ENCODE results near the gene CACFD1.
A peak's percentile ranks its signal among the peaks of the same experiment; 100 is the strongest.

The CACFD1 gene

DNA sequence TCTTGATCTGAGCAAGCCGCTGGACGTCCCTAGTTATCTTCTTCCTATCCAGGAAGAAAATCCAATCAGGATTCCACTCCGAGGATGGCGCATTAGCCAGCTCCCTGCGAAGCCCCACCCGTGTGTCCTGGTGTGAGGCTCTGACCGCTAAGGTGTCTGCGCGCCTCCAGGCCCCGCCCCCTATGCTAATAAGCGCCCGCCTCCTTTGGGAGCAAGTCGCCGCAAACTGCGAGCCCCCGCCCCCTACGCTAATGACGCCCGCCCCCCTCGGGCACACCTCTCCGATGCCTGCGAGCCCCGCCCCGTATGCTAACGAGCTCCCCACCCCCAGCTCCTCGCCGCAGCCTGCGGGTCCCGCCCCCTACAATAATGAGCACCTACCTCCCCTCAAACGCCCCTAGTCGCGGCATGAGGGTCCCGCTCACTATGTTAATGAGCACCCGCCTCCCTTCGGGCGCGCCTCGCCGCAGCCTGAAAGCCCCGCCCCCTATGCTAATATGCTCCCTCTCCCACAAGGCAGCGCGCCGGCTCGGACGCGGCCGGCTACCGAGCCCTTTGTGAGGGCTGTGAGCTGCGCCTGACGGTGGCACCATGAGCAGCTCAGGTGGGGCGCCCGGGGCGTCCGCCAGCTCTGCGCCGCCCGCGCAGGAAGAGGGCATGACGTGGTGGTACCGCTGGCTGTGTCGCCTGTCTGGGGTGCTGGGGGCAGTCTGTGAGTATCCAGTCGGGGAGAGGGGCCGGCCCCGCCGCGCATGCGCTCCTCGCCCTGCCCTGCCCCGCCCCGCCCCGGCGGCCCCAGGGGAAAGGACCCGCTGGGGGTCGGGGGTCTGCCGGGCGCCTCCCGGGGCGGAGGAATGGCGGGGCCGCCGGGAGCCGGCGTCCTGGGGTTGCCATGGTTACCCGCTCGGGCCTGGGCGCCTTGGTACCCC is at the start of gene CACFD1:
TSS of gene CACFD1 (plus strand) at position 503 of the 929 bp plus-strand sequence. CDS start at position 592, 89 bp downstream.
- peak; percentile 94 for DNase-seq

DNA sequence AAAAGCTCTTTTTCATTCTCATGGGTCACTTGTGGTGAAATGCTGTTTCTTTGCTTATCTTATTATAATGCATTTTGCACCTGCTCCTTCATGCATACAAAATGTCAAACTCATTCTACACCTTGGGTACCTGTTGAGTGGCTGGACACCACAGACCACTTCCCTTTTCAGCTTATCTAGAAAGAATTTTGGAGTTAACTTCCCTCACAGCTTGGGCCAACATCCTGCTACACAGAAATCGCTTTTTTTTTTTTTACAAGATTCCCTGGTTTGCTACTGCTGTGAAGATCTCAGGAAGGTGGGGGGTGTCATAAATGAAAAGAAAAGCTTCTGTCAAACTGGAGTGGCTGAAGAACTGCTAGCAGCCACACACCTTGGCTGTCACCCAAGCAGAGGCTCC is 44.6 kb upstream of the CACFD1 start:
- DNase-seq = no peak

DNA sequence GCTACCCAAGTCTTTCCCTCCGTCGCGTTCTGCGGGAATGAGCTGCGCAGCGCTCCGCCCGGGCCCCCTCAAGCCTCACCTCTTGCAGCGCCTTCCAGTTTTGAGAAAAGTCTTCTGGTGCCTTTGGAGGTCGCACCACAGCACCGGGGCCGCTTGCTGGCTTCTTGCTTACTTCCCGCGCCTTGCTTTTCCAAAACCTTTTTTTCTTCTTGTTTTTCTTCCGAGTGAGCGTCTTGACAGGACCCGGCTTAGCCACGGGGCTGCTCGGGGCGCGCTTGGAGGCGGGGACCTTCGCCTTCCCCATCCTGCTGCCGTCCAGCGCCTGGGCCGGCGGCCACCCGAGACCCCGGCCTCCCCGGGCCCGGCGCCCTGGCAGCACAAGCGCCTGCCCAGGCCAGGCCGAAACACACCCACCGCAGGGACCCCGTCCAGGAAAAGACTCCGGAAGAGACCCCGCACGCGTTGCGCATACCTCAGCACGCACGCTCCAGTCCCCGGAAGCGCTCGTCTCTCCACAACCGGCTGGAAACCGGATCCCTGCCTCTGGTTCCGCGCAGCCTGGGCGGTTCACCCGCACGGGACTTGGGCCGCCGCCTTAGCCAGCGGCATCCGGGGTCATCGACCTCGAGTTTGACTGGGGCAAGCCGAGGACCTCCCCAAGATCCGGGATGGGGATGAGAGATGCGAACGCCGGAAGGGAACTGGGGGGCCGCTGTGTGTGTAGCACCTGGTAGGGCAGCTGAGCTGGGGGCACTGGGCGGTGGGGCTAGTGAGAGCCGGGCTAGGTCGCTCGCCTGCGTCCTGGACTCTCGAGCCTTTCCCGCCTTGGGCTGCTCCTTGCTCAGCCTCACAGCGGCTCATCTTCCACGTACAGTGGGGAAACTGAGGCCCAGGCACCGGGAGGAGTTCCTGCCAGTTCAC is 42.0 kb upstream of the CACFD1 start, which contains the start of gene REXO4:
TSS of gene REXO4 (minus strand) at position 470 of the 921 bp plus-strand sequence. CDS start at position 304, 166 bp downstream.
- DNase-seq = peak; percentile 84

DNA sequence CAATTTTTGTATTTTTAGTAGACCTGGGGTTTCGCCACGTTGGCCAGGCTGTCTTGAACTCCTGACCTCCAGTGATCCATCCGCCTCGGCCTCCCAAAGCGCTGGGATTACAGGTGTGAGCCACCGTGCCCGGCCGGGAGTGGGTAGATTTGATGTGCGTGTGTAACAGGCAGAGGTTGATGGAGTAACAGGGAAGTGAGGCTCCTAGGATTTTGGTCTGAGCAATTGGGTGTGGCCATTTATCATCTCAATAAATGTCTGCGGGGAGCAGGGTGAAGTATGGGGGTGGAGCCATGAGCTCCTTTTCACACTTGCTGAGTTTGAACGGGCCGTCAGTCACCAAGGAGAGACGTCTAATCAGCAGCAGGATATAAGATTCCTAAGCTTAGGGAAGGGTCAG is 40.8 kb upstream of the CACFD1 start:
- no peak for DNase-seq

DNA sequence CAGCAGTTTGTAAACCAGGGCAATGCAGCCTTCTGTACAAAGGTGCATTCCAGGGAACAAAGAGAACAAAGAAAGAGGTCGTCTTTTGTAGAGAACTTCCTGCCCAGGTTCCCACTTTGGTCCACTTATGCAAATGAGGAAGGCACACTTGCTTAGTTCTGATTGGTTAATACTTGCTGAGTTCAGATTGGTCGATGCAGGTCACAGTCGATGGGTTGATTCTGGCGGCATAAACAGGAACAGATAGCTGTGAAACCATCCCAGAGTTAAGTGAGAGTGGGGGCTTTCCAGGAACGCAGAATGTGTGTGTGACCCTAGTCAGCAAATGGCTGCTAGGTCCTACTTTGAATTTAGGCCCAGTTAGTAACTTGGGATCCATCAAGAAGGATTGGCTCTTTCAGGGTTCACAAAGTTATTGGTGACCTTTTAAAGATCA is 39.4 kb upstream of the CACFD1 start:
- peak; percentile 70 for DNase-seq

DNA sequence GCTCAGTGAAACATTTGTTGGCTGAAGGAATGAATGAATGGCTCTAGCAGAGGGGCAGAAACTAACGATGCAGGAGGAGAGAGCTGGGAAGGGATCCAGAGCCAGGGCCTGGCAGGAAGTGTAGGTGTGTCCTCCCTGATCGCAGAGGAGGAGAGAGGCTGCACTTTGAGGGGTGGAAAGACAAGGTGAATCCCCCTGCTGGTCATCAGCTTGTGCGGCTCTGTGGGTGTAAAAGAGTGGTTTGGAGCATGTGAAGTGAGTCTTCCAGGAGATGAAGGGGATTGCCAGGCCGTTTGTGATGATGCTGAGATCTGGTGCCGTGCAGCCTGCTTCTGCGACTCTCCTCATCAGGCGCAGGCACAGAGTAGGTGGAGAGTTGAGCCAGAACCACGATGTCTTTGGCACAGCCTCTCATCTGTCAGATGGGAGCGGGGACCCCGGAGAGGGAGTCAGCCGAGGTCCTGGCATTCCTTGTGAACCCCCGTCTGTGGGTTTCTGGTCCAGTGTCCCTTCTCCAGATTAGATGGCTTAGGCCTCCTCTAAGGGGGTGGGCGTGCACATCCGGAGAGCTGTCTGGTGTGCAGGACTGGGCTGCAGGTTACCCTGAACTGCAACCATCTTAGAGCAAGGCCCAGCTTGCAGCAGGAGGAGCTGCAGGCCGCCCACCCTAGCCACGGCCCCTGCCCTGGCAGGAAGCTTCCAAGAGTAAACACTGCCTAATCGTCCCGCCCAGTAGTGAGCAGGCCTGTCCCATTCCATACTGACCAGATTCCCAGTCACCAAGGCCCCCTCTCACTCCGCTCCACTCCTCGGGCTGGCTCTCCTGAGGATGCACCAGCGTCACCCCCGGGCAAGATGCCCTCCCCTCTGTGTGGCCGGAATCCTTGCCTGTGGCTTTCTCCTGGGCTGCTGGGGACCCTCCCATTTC is 37.9 kb upstream of the CACFD1 start, which contains the start of gene ADAMTS13:
TSS of gene ADAMTS13 (plus strand) at position 753 of the 928 bp plus-strand sequence. CDS start at position 830, 77 bp downstream.
- DNase-seq = no peak

DNA sequence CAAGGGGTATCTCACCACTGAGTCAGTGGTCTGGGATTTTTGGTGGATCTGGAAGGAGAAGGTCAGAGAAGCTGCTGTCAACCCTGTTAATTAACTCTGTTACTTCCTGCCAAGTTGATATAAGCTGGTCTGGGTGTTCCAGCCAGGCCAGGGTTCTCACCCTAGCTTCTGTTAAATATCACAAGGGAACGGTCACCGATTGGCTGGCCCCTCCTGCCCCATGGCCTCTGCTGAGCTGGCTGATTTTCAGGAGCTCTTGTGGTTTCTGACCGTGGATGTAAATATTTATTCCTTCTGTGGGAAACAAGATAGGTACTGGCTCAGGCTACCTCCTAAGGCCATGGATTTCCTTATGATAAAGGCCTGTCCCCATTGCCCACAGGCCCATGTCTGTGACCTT is 36.6 kb upstream of the CACFD1 start:
- no peak for DNase-seq

DNA sequence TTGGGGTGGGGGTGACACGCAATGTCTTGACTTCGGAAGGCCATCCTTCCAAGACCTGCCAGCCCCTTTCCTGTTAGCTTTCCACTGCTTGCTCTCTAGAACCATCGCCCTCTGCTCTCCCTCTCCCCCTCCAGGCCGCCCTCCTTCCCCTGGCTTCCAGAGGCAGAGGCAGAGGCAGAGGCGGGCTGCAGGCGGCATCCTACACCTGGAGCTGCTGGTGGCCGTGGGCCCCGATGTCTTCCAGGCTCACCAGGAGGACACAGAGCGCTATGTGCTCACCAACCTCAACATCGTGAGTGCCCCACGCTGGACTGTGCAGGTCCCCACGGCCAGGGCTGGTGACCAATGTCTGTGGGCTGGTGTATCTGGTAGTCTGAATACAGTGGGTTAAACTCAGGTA is 35.6 kb upstream of the CACFD1 start:
- no peak for DNase-seq

DNA sequence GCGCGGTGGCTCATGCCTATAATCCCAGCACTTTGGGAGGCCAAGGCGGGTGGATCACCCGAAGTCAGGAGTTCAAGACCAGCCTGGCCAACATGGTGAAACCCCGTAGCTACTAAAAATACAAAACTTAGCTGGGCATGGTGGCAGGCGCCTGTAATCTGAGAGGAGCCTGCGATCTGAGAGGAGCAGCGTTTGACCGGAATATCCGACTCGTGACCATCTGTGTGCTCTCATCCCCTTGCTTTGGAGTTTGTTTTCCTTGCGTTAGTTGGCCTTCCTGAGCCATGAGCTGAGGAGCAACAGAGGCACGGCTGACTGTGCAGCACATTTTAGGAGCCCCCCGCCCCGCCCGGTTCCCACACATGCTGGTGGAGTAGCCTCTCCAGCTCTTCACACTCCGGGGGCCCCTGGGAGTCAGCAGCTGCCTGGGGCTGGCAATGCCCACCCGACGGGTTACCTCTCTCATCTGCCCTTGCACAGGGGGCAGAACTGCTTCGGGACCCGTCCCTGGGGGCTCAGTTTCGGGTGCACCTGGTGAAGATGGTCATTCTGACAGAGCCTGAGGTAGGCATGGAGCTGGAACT is 34.6 kb upstream of the CACFD1 start:
- no peak for DNase-seq

DNA sequence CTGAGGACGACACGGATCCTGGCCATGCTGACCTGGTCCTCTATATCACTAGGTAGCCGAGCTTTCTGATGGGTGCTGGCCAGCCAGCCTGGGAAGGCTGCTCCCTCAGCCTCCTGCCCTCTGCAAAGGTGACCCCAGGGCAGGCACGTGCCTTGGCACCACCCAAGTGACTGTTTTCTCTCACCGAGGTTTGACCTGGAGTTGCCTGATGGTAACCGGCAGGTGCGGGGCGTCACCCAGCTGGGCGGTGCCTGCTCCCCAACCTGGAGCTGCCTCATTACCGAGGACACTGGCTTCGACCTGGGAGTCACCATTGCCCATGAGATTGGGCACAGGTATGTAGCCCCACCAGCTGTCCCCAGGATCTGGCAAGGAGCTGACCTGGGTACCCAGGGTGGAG is 33.8 kb upstream of the CACFD1 start:
- no peak for DNase-seq

DNA sequence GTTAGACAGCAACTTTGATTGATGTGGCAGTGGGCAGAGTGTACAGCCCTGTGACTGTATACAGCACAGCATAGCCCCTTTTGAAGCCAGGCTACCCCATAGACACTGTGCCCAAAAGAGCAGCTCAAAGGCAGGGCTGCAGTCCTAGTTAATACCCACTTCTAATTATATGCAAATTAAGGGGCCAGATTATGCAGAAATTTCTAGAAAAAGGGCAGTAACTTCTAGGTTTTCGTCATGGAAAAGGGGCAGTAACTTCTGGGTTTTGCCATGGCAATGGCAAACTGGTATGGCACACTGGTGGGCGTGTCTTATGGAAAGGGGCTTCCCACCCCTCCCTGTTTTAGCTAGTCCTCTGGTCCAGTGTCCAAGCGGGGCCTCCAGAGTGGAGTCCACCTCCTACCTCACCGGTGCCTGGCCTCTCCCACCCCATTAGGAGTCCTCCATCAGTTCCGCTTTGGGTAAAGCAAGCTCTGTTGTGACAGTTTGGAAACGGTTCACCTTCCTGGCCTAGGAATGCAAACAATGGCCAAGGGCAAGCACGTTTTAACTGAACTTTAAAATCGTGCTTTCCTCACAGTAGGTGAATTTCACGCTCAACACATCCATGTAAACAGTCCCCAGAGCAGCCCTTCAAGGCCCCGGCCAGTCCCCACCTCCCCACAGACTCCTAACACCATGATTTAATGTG is 32.0 kb upstream of the CACFD1 start:
- DNase-seq = no peak

DNA sequence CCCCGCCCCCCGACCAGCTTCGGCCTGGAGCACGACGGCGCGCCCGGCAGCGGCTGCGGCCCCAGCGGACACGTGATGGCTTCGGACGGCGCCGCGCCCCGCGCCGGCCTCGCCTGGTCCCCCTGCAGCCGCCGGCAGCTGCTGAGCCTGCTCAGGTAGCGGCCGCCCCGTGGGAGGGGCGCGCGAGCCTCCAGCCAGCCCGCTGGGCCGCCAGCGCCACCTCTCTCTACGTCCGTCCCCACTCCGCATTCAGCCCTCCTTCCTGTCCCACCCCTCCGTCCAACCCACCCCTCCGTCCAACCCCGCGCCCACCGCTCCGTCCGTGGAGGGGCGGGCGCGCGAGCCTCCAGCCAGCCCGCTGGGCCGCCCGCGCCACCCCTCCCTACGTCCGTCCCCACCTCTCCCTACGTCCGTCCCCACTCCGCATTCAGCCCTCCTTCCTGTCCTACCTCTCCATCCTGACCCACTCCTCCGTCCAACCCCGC is 31.1 kb upstream of the CACFD1 start:
- no peak for DNase-seq

DNA sequence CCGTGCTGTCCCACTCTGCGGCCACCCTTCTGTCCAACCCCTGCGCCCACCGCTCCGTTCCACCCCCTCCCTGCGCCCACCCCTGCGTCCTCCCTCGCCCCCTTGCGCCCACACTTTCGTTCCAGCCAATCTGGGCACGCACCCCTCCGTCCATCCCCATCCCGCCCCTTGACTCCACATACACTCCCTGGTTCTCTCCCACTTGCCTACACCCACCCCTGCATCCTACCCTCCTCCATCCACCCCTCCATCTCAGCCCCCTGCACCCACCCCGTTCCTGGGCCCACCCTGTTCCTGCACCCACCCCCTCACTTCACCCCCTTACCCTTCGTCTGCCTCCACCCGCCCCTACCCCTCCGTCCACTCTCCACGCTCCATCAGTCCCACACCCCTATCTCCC is 30.6 kb upstream of the CACFD1 start:
- DNase-seq = no peak

DNA sequence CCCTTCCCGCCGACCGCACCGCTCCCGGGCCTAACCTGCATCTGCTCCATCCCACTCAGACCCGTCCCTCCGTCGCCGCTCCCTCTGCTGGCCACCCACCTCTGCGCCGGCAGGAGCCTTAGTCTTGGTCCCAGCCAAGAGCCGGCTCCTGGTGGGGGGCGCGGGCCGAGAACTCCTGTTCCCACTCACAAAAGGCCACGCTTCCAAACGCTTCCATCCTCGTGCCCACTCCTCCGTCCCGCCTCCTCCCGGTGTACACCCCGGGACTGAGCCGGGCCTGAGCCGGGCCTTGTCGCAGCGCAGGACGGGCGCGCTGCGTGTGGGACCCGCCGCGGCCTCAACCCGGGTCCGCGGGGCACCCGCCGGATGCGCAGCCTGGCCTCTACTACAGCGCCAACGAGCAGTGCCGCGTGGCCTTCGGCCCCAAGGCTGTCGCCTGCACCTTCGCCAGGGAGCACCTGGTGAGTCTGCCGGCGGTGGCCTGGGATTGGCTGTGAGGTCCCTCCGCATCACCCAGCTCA is 30.1 kb upstream of the CACFD1 start:
- DNase-seq = no peak

DNA sequence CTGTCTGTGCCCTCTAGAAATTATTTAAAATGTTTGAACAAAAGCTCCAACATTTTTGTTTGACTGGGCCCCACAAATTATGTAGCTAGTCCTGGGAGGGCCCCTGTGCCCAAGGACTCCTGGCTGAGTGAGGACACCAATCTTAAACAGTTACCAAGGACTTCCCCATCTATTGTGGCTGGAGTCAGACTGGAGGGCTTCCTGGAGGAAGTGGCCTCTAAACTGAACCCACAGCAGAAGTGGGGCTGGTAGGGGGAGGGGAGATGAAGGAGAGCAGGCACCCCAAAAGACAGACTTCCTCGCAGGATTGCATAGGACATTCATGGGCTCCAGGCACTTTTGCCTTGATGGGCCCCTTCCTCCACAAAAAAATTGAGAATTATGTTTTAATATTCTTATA is 29.5 kb upstream of the CACFD1 start:
- no peak for DNase-seq

DNA sequence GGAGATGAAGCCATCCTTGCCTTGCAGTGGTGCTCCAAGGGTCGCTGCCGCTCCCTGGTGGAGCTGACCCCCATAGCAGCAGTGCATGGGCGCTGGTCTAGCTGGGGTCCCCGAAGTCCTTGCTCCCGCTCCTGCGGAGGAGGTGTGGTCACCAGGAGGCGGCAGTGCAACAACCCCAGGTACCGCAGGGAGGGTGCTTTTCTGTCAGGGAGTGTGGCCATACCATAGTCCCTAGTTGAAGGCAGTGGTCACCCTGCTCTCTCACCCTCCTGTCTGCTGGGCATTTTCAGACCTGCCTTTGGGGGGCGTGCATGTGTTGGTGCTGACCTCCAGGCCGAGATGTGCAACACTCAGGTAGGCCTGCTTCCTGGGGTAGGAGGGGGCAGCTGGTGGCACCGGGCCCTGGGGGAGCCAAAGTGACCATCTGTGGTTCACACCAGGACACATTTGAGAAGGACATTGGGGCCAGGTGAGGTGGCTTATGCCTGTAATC is 26.4 kb upstream of the CACFD1 start:
- no peak for DNase-seq

DNA sequence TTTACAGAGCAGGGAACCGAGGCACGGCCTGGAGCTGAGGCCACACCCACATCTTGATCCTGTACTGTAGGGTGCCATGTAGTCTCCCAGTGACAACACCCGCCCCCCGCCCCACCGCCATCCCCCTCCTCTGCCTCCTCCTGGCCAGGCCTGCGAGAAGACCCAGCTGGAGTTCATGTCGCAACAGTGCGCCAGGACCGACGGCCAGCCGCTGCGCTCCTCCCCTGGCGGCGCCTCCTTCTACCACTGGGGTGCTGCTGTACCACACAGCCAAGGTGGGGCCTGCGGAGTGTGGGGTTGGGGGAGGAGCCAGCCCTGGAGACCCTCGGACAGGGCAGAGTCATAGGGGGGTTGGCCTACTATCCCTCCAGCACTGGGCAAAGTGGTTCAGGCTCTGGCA is 23.1 kb upstream of the CACFD1 start:
- DNase-seq = no peak

DNA sequence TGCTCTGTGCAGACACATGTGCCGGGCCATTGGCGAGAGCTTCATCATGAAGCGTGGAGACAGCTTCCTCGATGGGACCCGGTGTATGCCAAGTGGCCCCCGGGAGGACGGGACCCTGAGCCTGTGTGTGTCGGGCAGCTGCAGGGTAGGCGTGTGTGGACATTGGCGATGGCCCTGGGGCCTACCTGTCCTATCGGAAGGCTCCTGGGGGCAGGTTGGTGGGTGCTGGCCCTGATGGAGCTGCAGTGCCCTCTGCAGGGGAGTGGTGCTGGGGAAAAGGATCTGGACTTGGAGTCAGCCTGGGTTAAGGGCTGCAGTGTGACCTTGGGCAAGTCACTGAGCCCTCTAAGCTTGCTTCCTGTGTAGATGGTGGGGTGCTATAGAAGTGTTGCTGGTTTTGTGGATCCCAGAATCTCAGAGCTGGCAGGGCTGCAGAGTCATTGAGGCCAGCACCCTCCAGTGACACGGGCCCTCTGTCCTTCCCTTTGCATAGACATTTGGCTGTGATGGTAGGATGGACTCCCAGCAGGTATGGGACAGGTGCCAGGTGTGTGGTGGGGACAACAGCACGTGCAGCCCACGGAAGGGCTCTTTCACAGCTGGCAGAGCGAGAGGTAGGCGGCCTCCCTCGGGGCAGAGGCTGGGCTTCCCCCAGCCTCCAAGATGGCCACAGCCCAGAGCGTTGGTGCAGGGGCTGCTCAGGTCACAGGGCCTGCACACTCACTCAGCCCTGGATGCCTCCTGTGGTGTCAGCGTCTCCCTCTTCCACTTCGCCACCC is 21.8 kb upstream of the CACFD1 start:
- DNase-seq = no peak

DNA sequence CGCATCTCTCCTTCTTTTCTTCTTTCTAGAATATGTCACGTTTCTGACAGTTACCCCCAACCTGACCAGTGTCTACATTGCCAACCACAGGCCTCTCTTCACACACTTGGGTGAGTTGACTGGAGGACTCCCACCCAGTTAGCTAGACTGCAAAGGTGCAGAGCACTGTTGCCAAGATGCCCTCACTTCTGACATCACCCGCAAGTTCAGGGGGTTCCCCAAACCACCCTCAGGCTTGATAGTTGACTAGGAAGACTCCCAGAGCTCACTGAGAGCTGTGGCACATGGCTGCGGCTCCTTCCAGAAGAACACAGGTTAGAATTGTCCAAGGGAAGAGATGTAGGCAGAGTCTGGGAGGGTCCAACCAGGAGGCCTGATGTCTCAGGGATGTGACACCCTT is 20.4 kb upstream of the CACFD1 start:
- DNase-seq = no peak

DNA sequence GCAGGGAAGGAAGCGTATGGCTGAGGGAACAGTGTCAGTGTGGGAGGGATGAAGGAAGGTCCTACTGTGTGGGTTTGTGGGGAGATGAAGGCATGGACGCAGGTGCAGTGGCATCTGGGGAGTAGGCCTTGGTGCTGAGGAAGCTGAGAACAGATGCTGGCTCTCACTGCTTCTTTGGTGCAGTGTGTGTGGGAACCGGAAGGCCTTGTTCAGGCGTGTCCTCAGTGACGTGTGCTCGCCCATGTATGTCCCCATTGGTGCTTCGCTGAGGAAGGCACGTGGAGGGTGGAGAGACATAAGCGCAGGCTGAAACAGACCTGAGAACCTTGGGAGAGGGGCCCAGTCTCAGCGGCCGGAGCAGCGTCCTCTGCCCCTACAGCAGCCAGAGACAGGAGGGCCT is 18.9 kb upstream of the CACFD1 start:
- DNase-seq = peak; percentile 71

Measured in CD4-positive, alpha-beta T cell treated with Interleukin-15 for 1 hour (primary cell).